Ishikawa (cell line): Measurements from ENCODE around the gene EDIL3.

ENCODE experiments used
- CEBPB ChIP-seq: IDR thresholded peaks from 2 replicates; pipeline ENCODE4 v1.6.1; 2012
- CREB1 ChIP-seq: IDR thresholded peaks from 2 replicates; pipeline ENCODE4 v1.6.1; 2012; ENCODE audit warnings: low read depth
- EGR1 ChIP-seq: IDR thresholded peaks from 2 replicates; pipeline ENCODE4 v1.6.1; 2012
- EP300 ChIP-seq: IDR thresholded peaks from 2 replicates; pipeline ENCODE4 v1.6.1; 2012; ENCODE audit warnings: borderline replicate concordance
- FOXM1 ChIP-seq: IDR thresholded peaks from 2 replicates; pipeline ENCODE4 v1.6.1; 2012; ENCODE audit warnings: low read depth, borderline replicate concordance
- NFIC ChIP-seq: IDR thresholded peaks from 2 replicates; pipeline ENCODE4 v1.6.1; 2012
- RAD21 ChIP-seq: IDR thresholded peaks from 2 replicates; pipeline ENCODE4 v1.6.1; 2012; ENCODE audit warnings: low read depth
- TAF1 ChIP-seq: IDR thresholded peaks from 2 replicates; pipeline ENCODE4 v1.6.1; 2012; ENCODE audit warnings: low read depth, mild to moderate bottlenecking
- TCF12 ChIP-seq: IDR thresholded peaks from 2 replicates; pipeline ENCODE4 v1.6.1; 2012; ENCODE audit warnings: low read depth
- TEAD4 ChIP-seq: IDR thresholded peaks from 2 replicates; pipeline ENCODE4 v1.6.1; 2012
- YY1 ChIP-seq: IDR thresholded peaks from 2 replicates; pipeline ENCODE4 v1.6.1; 2012; ENCODE audit warnings: low read depth
- ZBTB7A ChIP-seq: IDR thresholded peaks from 2 replicates; pipeline ENCODE4 v1.6.1; 2012; ENCODE audit warnings: low read depth
- TF ChIP-seq, protein P1 (sequence below): IDR thresholded peaks from 2 replicates; pipeline ENCODE4 v1.6.1; 2012
- TF ChIP-seq, protein P2 (sequence below): IDR thresholded peaks from 2 replicates; pipeline ENCODE4 v1.6.1; 2012; ENCODE audit warnings: low read depth, mild to moderate bottlenecking
- TF ChIP-seq, protein P3 (sequence below): IDR thresholded peaks from 2 replicates; pipeline ENCODE4 v1.6.1; 2012

EDIL3 gene

GRCh38 chr5:84322646-84323045 is 62.0 kb downstream of the EDIL3 start:
- TF ChIP-seq RAD21 (no peak), FOXM1 (no peak), TAF1 (no peak), CREB1 (no peak), TEAD4 (no peak), ZBTB7A (no peak), YY1 (no peak), EP300 (no peak), TCF12 (no peak), NFIC (no peak), EGR1 (no peak), CEBPB (no peak)
- TF ChIP-seq, protein P1, sequence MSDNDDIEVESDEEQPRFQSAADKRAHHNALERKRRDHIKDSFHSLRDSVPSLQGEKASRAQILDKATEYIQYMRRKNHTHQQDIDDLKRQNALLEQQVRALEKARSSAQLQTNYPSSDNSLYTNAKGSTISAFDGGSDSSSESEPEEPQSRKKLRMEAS = no peak
- TF ChIP-seq, protein P2, sequence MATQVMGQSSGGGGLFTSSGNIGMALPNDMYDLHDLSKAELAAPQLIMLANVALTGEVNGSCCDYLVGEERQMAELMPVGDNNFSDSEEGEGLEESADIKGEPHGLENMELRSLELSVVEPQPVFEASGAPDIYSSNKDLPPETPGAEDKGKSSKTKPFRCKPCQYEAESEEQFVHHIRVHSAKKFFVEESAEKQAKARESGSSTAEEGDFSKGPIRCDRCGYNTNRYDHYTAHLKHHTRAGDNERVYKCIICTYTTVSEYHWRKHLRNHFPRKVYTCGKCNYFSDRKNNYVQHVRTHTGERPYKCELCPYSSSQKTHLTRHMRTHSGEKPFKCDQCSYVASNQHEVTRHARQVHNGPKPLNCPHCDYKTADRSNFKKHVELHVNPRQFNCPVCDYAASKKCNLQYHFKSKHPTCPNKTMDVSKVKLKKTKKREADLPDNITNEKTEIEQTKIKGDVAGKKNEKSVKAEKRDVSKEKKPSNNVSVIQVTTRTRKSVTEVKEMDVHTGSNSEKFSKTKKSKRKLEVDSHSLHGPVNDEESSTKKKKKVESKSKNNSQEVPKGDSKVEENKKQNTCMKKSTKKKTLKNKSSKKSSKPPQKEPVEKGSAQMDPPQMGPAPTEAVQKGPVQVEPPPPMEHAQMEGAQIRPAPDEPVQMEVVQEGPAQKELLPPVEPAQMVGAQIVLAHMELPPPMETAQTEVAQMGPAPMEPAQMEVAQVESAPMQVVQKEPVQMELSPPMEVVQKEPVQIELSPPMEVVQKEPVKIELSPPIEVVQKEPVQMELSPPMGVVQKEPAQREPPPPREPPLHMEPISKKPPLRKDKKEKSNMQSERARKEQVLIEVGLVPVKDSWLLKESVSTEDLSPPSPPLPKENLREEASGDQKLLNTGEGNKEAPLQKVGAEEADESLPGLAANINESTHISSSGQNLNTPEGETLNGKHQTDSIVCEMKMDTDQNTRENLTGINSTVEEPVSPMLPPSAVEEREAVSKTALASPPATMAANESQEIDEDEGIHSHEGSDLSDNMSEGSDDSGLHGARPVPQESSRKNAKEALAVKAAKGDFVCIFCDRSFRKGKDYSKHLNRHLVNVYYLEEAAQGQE = no peak
- TF ChIP-seq, protein P3, sequence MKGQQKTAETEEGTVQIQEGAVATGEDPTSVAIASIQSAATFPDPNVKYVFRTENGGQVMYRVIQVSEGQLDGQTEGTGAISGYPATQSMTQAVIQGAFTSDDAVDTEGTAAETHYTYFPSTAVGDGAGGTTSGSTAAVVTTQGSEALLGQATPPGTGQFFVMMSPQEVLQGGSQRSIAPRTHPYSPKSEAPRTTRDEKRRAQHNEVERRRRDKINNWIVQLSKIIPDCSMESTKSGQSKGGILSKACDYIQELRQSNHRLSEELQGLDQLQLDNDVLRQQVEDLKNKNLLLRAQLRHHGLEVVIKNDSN = no peak

- TF ChIP-seq RAD21 = no peak
Measured at GRCh38 chr5:84306601-84307000, 78.1 kb downstream of the EDIL3 start.

DNA sequence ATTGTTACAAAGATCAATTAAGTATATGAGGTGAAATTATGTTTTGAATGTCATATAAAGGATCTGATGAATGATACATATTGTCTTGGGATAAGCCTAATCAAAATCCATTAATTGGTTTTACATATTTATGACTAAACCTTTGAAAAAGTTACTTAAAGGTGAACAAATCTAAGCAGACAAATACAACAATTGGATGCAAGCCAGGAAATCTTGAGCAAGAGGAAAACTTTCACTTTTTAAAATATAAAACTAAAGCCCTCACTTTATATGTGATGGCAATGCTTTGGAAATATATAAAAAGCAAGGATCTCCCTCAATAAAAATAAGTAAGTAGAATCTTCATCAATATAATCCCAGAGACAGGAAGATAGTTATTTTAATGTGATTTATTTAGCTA is 80.1 kb downstream of the EDIL3 start:
- TF ChIP-seq TCF12 (no peak), CREB1 (no peak), FOXM1 (no peak), TAF1 (no peak), NFIC (no peak), YY1 (no peak), CEBPB (no peak), TEAD4 (no peak), ZBTB7A (no peak), RAD21 (no peak), EGR1 (no peak), EP300 (no peak)
- TF ChIP-seq, protein P2 = no peak
- TF ChIP-seq, protein P3 = no peak
- TF ChIP-seq, protein P1 = no peak

- TF ChIP-seq TCF12 (no peak), FOXM1 (no peak), CEBPB (no peak), CREB1 (no peak), EGR1 (no peak), YY1 (no peak), TAF1 (no peak), TEAD4 (no peak), ZBTB7A (no peak)
- TF ChIP-seq, protein P3 = no peak
- TF ChIP-seq, protein P1 = no peak
Measured at GRCh38 chr5:84303315-84303714, 81.4 kb downstream of the EDIL3 start.

- TF ChIP-seq, protein P1 = no peak
- TF ChIP-seq, protein P2 = no peak
- no peak for TF ChIP-seq FOXM1
Measured at GRCh38 chr5:84301535-84301934, 83.1 kb downstream of the EDIL3 start.
